ENCODE data around the gene ITGB1BP1.
"Not testable (repeated sequence)": the region's sequence is repeated elsewhere in the genome, so short reads cannot be mapped to it uniquely, and the experiment has no call there.

Gene ITGB1BP1

GRCh38 chr2:9407363-9407811 lies 15.9 kb downstream of the ITGB1BP1 start:
- no peaks in the 10 kb centered on the region for H3K27me3 ChIP-seq (ENCODE audit: control insufficient read depth, insufficient read depth, low read length)
- no peak overlapping the region for H3K4me2 ChIP-seq (ENCODE audit: low read length)
- H3K4me1 ChIP-seq (ENCODE audit: control insufficient read depth, insufficient read depth, low read length): peaks cover 4% of the 10 kb centered on the region
- H3K9me3 ChIP-seq (replicated peaks; ENCODE audit: low read length): no peaks in the 10 kb centered on the region
- no peak overlapping the region for H3K4me3 ChIP-seq (ENCODE audit: low read length)
- peaks cover 71% of the 10 kb centered on the region for H3K36me3 ChIP-seq (ENCODE audit: insufficient read depth, low read length)
- H3K9ac ChIP-seq (ENCODE audit: low read depth, low read length): no peak overlapping the region

GRCh38 chr2:9406529-9407362 lies 16.6 kb downstream of the ITGB1BP1 start:
- Histone ChIP-seq H3K9me3 (replicated peaks; ENCODE audit: low read length) (no peaks in the 10 kb centered on the region), H3K36me3 (ENCODE audit: insufficient read depth, low read length) (peaks cover 74% of the 10 kb centered on the region), H3K4me1 (ENCODE audit: control insufficient read depth, insufficient read depth, low read length) (peaks cover 4% of the 10 kb centered on the region), H3K9ac (ENCODE audit: low read depth, low read length) (no peak overlapping the region), H3K27me3 (ENCODE audit: control insufficient read depth, insufficient read depth, low read length) (no peaks in the 10 kb centered on the region), H3K4me3 (ENCODE audit: low read length) (no peak overlapping the region), H3K4me2 (ENCODE audit: low read length) (no peak overlapping the region)

DNA sequence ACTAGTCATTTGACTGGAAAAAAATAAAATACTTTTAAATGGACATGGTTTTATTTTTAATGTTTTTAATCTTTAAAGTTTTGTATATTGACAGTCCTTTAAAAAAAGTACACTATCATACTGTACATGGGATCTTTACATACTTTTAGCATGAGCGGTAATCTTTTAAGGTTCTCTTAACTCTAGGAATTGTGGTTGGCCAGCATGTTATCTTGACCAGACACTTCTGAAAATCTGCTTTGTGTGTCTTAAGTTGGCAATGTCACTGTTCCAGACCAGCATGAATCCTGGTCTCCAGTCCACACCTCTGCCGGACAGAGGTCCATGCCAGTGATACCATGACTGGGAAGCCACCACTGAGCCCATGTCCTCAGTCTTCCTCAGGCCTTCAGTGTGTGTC lies 17.7 kb downstream of the ITGB1BP1 start:
- Histone ChIP-seq H3K9me3 (replicated peaks; ENCODE audit: low read length) (no peaks in the 10 kb centered on the region), H3K27me3 (ENCODE audit: control insufficient read depth, insufficient read depth, low read length) (no peaks in the 10 kb centered on the region), H3K36me3 (ENCODE audit: insufficient read depth, low read length) (peaks cover 78% of the 10 kb centered on the region), H3K9ac (ENCODE audit: low read depth, low read length) (no peak overlapping the region), H3K4me1 (ENCODE audit: control insufficient read depth, insufficient read depth, low read length) (peaks cover 4% of the 10 kb centered on the region), H3K4me2 (ENCODE audit: low read length) (no peak overlapping the region), H3K4me3 (ENCODE audit: low read length) (no peak overlapping the region)

GRCh38 chr2:9404451-9404850 lies 18.9 kb downstream of the ITGB1BP1 start:
- Histone ChIP-seq H3K27me3 (ENCODE audit: control insufficient read depth, insufficient read depth, low read length) (no peaks in the 10 kb centered on the region), H3K9me3 (replicated peaks; ENCODE audit: low read length) (no peaks in the 10 kb centered on the region), H3K4me2 (ENCODE audit: low read length) (no peak overlapping the region), H3K4me3 (ENCODE audit: low read length) (no peak overlapping the region), H3K4me1 (ENCODE audit: control insufficient read depth, insufficient read depth, low read length) (peaks cover 4% of the 10 kb centered on the region), H3K9ac (ENCODE audit: low read depth, low read length) (no peak overlapping the region), H3K36me3 (ENCODE audit: insufficient read depth, low read length) (peaks cover 81% of the 10 kb centered on the region)

DNA sequence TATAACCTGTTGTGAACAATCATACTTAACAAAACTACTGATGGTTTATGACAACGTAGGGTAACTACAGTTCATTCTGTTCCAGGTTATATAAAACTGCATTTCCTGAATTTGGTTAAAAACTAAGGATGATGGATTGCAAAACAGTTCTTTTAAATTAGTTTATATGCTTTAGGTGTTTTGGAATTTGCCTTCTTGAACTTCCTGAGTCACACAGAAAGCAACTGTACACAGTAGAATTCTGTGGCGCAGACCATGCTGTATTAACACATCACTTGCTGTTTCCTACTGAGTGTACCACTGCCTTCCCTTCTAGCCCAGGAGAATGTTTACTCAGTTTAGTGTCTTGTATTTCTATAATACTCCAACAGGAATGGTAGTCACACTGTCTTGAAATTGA lies 19.4 kb downstream of the ITGB1BP1 start:
- Histone ChIP-seq H3K4me3 (ENCODE audit: low read length) (no peak overlapping the region), H3K4me2 (ENCODE audit: low read length) (no peak overlapping the region), H3K4me1 (ENCODE audit: control insufficient read depth, insufficient read depth, low read length) (peaks cover 4% of the 10 kb centered on the region), H3K9me3 (replicated peaks; ENCODE audit: low read length) (no peaks in the 10 kb centered on the region), H3K9ac (ENCODE audit: low read depth, low read length) (no peak overlapping the region), H3K27me3 (ENCODE audit: control insufficient read depth, insufficient read depth, low read length) (no peaks in the 10 kb centered on the region), H3K36me3 (ENCODE audit: insufficient read depth, low read length) (peaks cover 87% of the 10 kb centered on the region)

GRCh38 chr2:9401646-9402371 lies 21.5 kb downstream of the ITGB1BP1 start:
- H3K9me3 ChIP-seq (replicated peaks; ENCODE audit: low read length): no peaks in the 10 kb centered on the region
- H3K4me1 ChIP-seq (ENCODE audit: control insufficient read depth, insufficient read depth, low read length): peaks cover 4% of the 10 kb centered on the region
- H3K9ac ChIP-seq (ENCODE audit: low read depth, low read length): no peak overlapping the region
- H3K27me3 ChIP-seq (ENCODE audit: control insufficient read depth, insufficient read depth, low read length): no peaks in the 10 kb centered on the region
- H3K4me2 ChIP-seq (ENCODE audit: low read length): no peak overlapping the region
- peaks cover 78% of the 10 kb centered on the region for H3K36me3 ChIP-seq (ENCODE audit: insufficient read depth, low read length)
- no peak overlapping the region for H3K4me3 ChIP-seq (ENCODE audit: low read length)

DNA sequence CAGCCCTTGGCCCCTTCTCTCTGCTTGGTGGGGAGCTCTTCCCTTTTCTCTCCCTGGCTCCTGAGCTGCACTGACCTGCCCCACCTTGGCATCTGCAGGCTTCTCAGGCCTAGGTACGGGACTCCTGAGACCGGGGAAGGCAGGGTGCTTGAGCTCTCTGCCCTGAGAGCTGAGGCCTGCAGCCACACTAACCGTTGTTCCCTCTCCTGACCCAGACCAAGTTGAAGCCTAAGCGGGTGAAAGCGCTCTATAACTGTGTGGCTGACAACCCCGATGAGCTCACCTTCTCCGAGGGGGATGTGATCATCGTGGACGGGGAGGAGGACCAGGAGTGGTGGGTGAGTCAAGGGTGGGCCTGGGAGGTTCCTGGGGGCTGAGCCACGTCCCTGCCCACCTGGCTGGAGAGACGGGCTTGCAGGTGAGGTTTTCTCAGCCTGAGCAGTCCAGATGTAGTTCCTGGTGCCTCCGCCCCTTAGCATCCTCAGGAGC lies 22.2 kb downstream of the ITGB1BP1 start:
- Histone ChIP-seq H3K4me3 (ENCODE audit: low read length) (no peak overlapping the region), H3K36me3 (ENCODE audit: insufficient read depth, low read length) (peaks cover 78% of the 10 kb centered on the region), H3K4me2 (ENCODE audit: low read length) (no peak overlapping the region), H3K4me1 (ENCODE audit: control insufficient read depth, insufficient read depth, low read length) (peaks cover 4% of the 10 kb centered on the region), H3K9me3 (replicated peaks; ENCODE audit: low read length) (no peaks in the 10 kb centered on the region), H3K27me3 (ENCODE audit: control insufficient read depth, insufficient read depth, low read length) (no peaks in the 10 kb centered on the region), H3K9ac (ENCODE audit: low read depth, low read length) (no peak overlapping the region)

DNA sequence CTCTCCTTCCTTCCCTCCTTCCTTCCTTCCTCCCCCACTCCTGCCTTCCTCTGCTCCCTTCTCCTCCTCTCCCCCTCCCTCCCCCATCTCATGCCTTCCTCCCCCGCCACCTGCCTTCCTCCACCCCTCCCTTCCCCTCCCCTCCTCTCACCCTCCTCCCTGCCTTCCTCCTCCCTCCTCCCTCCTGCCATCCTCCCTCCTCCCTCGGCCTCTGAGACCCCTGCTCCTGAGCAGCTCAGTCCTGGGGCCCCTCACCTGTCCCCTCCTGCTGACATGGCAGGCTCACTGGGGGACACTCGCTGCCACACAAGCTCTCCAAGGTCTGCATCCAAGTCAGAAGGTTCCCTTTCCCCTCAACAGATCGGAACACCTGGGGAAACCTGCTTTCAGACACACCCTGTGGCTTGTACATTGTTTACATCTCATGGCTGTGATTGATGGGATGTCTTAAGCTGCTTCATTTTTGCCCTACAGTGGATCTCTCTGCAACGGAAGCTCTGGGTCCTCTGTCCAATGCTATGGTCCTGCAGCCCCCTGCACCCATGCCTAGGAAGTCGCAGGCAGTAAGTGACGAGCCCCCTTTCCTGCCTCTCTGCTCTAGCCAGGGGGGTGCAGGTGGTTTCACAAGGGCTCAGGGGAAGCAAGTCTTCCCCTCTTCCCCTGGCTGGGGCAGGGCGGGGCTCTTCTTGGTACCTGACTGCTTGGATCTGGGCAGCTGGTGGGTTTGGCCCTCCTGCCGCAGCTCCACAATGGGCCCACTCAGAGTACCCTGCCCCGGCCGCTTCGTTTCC lies 22.9 kb downstream of the ITGB1BP1 start:
- H3K4me1 ChIP-seq (ENCODE audit: control insufficient read depth, insufficient read depth, low read length): peaks cover 4% of the 10 kb centered on the region
- H3K36me3 ChIP-seq (ENCODE audit: insufficient read depth, low read length): peaks cover 79% of the 10 kb centered on the region
- no peak overlapping the region for H3K4me2 ChIP-seq (ENCODE audit: low read length)
- H3K9me3 ChIP-seq (replicated peaks; ENCODE audit: low read length): no peaks in the 10 kb centered on the region
- no peak overlapping the region for H3K9ac ChIP-seq (ENCODE audit: low read depth, low read length)
- H3K27me3 ChIP-seq (ENCODE audit: control insufficient read depth, insufficient read depth, low read length): no peaks in the 10 kb centered on the region
- no peak overlapping the region for H3K4me3 ChIP-seq (ENCODE audit: low read length)

DNA sequence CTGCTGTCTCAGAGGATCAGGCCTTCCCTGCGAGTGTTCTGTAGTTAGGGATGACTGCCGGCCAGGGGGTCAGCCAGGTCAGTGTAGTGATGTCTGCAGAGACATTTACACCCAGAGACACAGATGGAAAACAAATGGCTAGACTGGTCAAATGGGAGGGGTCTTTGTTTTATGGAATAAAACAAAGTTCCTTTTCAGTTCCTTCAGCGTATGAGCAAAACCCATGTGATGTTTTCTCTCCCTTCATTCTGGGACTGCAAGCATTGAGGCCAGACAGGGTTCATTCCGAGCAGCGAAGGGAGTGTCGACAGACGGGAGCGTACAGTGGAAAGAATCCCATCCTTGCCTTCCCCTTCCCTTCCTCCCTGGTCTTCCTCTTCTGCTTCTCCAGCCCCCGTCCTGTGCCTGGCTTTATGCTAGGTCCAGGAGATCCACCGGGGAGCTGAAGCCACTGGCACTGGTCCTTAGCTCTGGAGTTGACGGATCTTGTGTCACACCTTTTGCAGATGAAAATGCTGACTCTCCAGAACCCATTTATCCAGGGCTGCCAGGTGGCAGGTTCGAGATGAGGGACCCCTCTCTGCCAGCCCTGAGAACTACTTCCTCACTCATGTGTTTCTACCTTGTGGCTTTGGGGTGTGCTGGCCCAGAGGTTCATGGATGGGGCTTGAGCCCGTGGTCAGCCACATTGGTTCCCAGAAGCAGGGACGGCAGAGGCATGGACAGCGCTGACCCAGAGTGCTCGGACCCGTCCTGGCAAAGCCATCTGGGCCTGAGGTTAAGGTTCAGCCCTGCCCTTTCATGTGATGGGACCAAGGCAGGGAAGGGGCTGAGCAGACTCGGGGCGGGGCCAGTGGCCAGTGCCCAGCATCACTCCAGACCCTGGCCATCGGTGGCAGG lies 24.2 kb downstream of the ITGB1BP1 start:
- H3K27me3 ChIP-seq (ENCODE audit: control insufficient read depth, insufficient read depth, low read length): no peaks in the 10 kb centered on the region
- H3K4me3 ChIP-seq (ENCODE audit: low read length): no peak overlapping the region
- H3K36me3 ChIP-seq (ENCODE audit: insufficient read depth, low read length): peaks cover 74% of the 10 kb centered on the region
- no peak overlapping the region for H3K4me2 ChIP-seq (ENCODE audit: low read length)
- H3K9me3 ChIP-seq (replicated peaks; ENCODE audit: low read length): no peaks in the 10 kb centered on the region
- H3K9ac ChIP-seq (ENCODE audit: low read depth, low read length): no peak overlapping the region
- peaks cover 4% of the 10 kb centered on the region for H3K4me1 ChIP-seq (ENCODE audit: control insufficient read depth, insufficient read depth, low read length)

DNA sequence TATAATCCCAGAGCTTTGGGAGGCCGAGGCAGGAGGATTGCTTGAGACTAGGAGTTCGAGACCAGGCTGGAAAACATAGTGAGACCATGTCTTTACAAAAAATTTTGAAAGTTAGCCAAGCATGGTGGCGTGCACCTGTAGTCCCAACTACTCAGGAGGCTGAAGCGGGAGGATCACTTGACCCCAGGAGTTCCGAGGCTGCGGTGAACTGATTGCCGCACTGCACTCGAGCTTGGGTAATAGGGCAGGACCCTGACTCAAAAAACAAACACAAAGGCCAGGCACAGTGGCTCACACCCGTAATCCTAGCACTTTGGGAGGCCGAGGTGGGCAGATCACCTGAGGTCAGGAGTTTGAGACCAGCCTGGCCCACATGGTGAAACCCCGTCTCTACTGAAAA lies 25.1 kb downstream of the ITGB1BP1 start:
- not testable (repeated sequence) for H3K9me3 ChIP-seq (replicated peaks; ENCODE audit: low read length); H3K4me3 ChIP-seq (ENCODE audit: low read length); H3K27me3 ChIP-seq (ENCODE audit: control insufficient read depth, insufficient read depth, low read length); H3K4me2 ChIP-seq (ENCODE audit: low read length); H3K4me1 ChIP-seq (ENCODE audit: control insufficient read depth, insufficient read depth, low read length); H3K9ac ChIP-seq (ENCODE audit: low read depth, low read length)
- peaks cover 73% of the 10 kb centered on the region for H3K36me3 ChIP-seq (ENCODE audit: insufficient read depth, low read length)
